ENCODE measurements around the gene TSR1. TPM values are rescaled to one million over a fixed set of nuclear protein-coding genes. Genes with fewer than 3 reads are reported as not detected.

Gene TSR1
- polyA plus RNA-seq, 3 donors = 8.1 to 10.8 (median 9.3) TPM

DNA sequence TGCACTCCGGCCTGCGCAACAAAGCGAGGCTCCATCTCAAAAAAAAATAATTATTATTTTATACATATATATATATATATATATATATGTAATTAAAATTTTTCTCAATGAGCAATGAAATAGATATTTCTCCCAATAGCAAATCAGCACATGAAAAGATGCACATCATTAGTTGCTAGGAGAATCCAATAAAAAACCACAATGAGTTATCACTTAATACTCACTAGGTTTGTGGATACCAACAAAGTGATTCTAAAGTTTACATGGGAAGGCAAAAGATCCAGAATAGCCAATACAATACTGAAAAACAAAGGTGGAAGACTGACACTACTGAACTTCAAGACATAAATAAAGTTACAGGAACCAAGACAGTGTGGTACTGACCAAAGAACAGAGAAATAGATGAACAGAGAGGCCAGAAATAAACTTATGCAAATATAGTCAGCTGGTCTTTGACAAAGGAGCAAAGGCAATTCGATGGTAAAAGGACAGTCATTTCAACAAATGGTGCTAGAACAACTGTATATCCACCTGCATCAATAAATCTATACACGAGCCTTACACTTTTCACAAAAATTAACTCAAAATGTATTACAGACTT is 46.3 kb downstream of the TSR1 start:
- no peaks in the 10 kb centered on the region for H3K79me2 ChIP-seq (ENCODE audit: insufficient read depth, low read length)
- H3K36me3 ChIP-seq (replicated peaks in 1 of 2; ENCODE audit: control insufficient read depth in 1 of 2, insufficient read depth in 2 of 2, low read length in 2 of 2) = peaks cover 29 to 90% of the 10 kb centered on the region in 2 donors
- H3K36me3 Mint-ChIP-seq = peaks cover 70 to 92% of the 10 kb centered on the region in 2 donors
- no peaks in the 10 kb centered on the region for H4K20me1 ChIP-seq (ENCODE audit: insufficient read depth, low read length)
- H3K4me3 ChIP-seq (replicated peaks in 1 of 3; ENCODE audit: low read depth in 2 of 3, low read length in 3 of 3) = no peak overlapping the region
- no peaks in the 10 kb centered on the region for H3K27me3 ChIP-seq (ENCODE audit: control insufficient read depth in 2 of 2, insufficient read depth in 2 of 2, low read length in 2 of 2)
- peak overlapping the region in 2 of 7 donors; percentile 15 to 63 for H3K27ac Mint-ChIP-seq
- no peaks in the 10 kb centered on the region for H3K4me1 ChIP-seq (ENCODE audit: control insufficient read depth in 1 of 2, insufficient read depth in 2 of 2, low read length in 2 of 2)
- no peak overlapping the region for H3K4me3 Mint-ChIP-seq
- H3K27ac ChIP-seq (ENCODE audit: low read depth in 1 of 2, low read length in 2 of 2) = no peak overlapping the region
- no peak overlapping the region for H3K9ac ChIP-seq (ENCODE audit: insufficient read depth, low read length, poor library complexity, severe bottlenecking)
- H3K4me2 ChIP-seq (replicated peaks; ENCODE audit: extremely low read depth, low read length, poor library complexity, severe bottlenecking) = no peak overlapping the region
- DNase-seq = no peak
- no peak overlapping the region for H2AFZ ChIP-seq (ENCODE audit: insufficient read depth, low read depth, low read length, poor library complexity, severe bottlenecking)
- TF ChIP-seq, protein P1, sequence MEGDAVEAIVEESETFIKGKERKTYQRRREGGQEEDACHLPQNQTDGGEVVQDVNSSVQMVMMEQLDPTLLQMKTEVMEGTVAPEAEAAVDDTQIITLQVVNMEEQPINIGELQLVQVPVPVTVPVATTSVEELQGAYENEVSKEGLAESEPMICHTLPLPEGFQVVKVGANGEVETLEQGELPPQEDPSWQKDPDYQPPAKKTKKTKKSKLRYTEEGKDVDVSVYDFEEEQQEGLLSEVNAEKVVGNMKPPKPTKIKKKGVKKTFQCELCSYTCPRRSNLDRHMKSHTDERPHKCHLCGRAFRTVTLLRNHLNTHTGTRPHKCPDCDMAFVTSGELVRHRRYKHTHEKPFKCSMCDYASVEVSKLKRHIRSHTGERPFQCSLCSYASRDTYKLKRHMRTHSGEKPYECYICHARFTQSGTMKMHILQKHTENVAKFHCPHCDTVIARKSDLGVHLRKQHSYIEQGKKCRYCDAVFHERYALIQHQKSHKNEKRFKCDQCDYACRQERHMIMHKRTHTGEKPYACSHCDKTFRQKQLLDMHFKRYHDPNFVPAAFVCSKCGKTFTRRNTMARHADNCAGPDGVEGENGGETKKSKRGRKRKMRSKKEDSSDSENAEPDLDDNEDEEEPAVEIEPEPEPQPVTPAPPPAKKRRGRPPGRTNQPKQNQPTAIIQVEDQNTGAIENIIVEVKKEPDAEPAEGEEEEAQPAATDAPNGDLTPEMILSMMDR (IDR thresholded peaks at IDR 0.05) = no peak
- H3K9me3 Mint-ChIP-seq = no peaks in the 10 kb centered on the region
- H3K9me3 ChIP-seq (replicated peaks in 1 of 2; ENCODE audit: control insufficient read depth in 1 of 2, insufficient read depth in 1 of 2, low read length in 2 of 2) = no peaks in the 10 kb centered on the region
- WGBS (ENCODE audit: insufficient coverage) = 20% methylated on average over 1 of the region's 5 CpGs
- H3K4me1 Mint-ChIP-seq = no peaks in the 10 kb centered on the region
- intact Hi-C loops (cut with micrococcal nuclease) = loop anchor here in 1 of 2 donors (5.0 kb wide), 1 partner anchor 238 kb away; no protein-coding TSS in a partner anchor
- H3K27me3 Mint-ChIP-seq (ENCODE audit: low read depth in 3 of 3) = peaks cover 0 to 2% (median 0%) of the 10 kb centered on the region in 3 donors

DNA sequence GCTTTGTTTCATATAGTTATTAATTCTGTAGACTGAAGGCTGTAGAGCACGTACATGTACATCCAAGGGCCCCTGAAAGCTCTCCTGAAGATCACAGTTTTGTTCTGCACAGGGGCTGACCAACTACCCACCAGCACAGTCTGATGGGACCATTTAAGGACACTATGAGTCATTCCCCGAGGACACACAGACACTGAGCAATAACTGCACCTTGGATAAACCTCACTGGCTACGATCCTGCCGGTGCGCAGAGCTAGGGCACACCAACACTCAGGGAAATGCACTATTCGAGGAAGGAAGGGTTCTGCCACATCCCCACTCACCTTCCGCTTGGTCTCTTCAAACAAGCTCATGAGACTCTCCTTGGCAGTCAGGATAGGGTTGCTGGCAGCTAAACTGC is 53.0 kb downstream of the TSR1 start:
- Mint-ChIP-seq H3K9me3 (peaks cover 0 to 1% (median 0%) of the 10 kb centered on the region in 7 donors), H3K27me3 (ENCODE audit: low read depth in 3 of 3) (no peaks in the 10 kb centered on the region), H3K27ac (peak overlapping the region in 2 of 7 donors; percentile 17 to 38), H3K4me1 (peaks cover 14% of the 10 kb centered on the region), H3K4me3 (no peak overlapping the region), H3K36me3 (peaks cover 72 to 86% of the 10 kb centered on the region in 2 donors)
- H3K36me3 ChIP-seq (replicated peaks in 1 of 2; ENCODE audit: control insufficient read depth in 1 of 2, insufficient read depth in 2 of 2, low read length in 2 of 2) = peaks cover 46 to 86% of the 10 kb centered on the region in 2 donors
- H3K27me3 ChIP-seq (ENCODE audit: control insufficient read depth in 2 of 2, insufficient read depth in 2 of 2, low read length in 2 of 2) = no peaks in the 10 kb centered on the region
- H3K4me2 ChIP-seq (replicated peaks; ENCODE audit: extremely low read depth, low read length, poor library complexity, severe bottlenecking) = no peak overlapping the region
- H3K27ac ChIP-seq (ENCODE audit: low read depth in 1 of 2, low read length in 2 of 2) = no peak overlapping the region
- H2AFZ ChIP-seq (ENCODE audit: insufficient read depth, low read depth, low read length, poor library complexity, severe bottlenecking) = no peak overlapping the region
- no peaks in the 10 kb centered on the region for H3K79me2 ChIP-seq (ENCODE audit: insufficient read depth, low read length)
- H3K9me3 ChIP-seq (replicated peaks in 1 of 2; ENCODE audit: control insufficient read depth in 1 of 2, insufficient read depth in 1 of 2, low read length in 2 of 2) = no peaks in the 10 kb centered on the region
- TF ChIP-seq, protein P1 (IDR thresholded peaks at IDR 0.05) = no peak
- intact Hi-C loops (cut with micrococcal nuclease) = loop anchor here in 1 of 2 donors (5.0 kb wide), 1 partner anchor 401 kb away; no protein-coding TSS in a partner anchor
- H3K4me3 ChIP-seq (replicated peaks in 1 of 3; ENCODE audit: low read depth in 2 of 3, low read length in 3 of 3) = no peak overlapping the region
- no peak for DNase-seq
- 90% methylated on average over 4 of the region's 7 CpGs for WGBS (ENCODE audit: insufficient coverage)
- no peak overlapping the region for H3K9ac ChIP-seq (ENCODE audit: insufficient read depth, low read length, poor library complexity, severe bottlenecking)
- no peaks in the 10 kb centered on the region for H4K20me1 ChIP-seq (ENCODE audit: insufficient read depth, low read length)
- H3K4me1 ChIP-seq (ENCODE audit: control insufficient read depth in 1 of 2, insufficient read depth in 2 of 2, low read length in 2 of 2) = peaks cover 0 to 4% of the 10 kb centered on the region in 2 donors

Data from CD14-positive monocyte (primary cell).